Activated CD4-positive, alpha-beta T cell treated with anti-CD3 and anti-CD28 coated beads, Interleukin-2, amount 50 U/mL, for 16 hours (primary cell): Measurements from ENCODE around the gene SPON1.

Experiments
- DNase-seq: peaks from one replicate; pipeline ENCODE4 v3.0.0-alpha.2; 2020

Gene SPON1

DNA sequence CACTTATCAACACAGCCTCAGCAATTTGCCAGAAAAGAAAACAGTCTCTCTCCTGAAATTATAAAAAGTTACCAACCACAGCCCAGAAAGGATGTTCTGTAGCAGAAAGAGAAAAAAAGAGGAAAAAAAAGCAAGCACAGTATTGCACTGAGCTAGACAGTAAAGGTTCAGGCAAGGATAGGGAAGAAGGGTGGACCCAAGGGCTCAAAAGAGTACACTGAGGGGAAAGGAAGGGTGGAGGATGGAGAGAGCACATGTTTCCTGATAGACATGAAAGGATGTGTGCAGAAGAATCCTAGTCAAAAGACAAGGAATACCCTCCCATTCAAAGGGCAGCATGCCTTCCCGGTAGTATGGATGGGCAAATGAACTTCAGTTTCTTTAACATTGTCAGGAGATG is 337.4 kb downstream of the SPON1 start:
- no peak for DNase-seq

DNA sequence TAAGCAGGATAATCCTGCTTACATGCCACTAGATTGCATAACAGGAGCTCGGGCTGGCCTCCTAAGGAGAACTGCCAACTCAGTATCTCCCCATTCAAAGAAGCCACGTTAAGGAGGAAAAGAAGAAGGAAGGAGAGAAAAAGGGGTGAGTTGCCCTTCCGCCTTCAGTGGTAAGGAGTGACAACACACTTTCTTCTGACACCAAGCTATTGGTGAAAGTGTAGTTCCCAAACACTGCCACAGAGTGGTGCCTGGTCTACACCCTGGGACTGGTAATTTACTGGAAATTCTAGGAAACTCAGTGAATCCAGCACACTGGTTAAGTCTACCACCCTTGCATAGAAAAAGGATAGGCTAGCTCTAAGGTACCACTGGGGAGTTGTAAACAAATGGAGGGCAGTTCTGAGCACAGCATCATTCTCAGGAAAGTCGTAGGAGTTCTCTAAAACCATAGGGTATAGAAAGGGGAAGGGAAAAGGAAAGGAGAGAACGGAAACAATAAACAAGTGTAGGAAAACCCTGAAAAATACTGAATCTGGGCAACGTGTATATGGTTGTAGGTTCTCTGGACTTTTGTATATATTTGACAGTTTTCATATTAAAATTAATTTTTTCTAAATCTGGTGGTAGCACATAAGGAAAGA is 338.3 kb downstream of the SPON1 start:
- peak; percentile 57 for DNase-seq

DNA sequence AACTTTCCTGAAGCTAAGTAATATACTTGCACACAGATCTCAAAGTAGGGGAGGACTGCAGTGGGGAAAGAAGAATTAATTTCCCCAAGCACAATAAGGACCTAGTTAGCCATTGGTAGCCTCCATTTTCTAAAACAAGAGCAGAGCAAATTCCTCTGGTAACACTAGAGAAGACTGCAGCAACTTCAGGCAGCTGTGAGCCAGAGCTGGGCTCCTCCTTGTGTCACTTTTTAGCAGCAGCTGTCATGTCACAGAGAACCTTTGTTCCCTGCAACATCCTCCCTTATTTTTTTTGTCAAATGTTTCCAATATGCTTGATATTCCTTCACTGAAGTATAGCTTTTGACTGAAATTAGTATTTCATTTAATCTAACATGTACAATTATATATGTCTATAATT is 342.1 kb downstream of the SPON1 start:
- no peak for DNase-seq

DNA sequence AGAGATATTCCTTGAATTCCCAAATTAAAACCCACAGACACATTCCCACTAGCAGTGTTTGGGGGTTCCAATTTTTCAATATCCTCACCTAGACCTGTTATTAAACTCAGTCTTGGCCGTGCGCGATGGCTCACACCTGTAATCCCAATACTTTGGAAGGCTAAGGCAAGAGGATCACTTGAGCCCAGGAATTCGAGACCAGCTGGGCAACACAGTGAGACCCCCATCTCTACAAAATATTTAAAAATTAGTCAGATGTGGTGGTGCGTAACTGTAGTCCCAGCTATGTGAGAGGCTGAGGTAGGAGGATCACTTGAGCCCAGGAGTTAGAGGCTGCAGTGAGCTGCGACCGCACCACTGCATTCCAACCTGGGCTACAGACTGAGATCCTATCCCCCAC is 343.1 kb downstream of the SPON1 start:
- no peak for DNase-seq

DNA sequence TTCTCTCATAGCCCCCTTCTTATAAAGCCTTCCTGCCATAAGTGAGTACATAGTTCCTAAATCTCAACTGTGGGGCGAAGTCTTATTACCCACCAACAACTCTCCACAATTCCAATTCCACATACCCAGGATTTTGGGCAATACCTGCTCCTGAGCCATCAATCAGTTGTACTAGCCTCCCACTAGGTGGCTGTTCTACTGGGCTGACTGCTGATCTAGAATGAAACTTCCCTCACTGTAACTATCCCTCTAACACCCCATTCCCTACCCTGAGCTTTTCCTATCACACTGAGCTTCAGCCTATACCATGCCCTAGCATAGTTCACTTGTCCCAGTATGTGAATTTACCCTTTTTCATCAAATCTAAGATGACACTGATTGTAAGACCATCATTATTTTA is 344.0 kb downstream of the SPON1 start:
- DNase-seq: no peak

DNA sequence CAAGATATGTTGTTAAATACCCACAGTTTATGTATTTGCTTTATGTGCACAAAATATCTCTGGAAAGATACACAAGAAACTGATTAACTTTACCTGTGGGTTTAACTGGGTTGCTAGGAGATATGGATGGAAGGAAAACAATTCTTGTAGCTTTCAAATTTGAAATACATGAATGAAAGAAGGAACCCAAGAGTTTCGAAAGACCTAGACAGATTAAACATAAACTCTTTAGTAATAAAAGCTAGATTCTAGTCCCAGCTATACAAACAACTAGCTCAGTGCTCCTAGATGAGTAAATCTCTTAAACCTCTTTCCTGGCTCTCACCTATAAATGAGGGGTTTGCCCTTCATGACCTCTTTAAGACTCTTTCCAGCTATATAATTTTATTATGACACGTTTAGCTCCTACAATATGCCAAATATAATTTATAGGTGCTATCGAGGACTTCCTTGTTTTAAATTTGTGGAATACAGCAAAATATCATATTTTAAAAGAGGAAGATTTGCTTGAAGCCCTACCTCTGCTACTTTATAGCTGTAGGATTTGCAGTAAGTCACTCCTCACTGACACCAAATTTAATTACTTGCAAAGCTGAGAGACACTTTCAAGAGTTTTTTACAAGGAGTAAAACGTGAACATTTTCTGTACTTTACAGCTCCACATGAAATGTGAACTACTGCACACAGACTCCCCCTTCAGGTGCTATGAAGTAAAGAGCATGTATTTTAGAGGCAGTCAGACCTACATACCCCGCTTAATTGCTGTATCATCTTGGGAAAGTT is 345.8 kb downstream of the SPON1 start:
- DNase-seq: peak; percentile 45

DNA sequence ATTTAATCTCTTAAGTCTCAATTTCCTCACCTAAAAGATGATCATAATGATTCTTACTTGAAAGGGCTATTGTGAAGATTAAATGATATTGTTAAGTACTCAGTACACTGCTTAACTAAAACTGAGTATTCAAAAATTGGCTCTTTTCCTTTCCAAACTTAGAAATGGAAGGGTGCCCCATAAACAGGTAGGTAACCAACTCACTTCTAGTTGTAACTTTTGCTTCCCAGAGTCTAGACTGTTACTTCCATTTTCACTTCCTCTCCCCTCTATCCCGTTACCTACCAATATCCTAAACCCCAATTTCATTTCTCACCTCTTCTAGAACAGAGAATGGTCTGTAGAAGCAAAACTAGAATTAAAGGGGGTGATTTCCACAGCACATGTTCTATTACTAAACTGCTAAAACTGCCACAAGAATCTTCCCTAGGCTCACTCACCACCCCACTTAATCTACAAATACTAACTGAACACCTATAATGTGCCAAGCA is 346.4 kb downstream of the SPON1 start:
- DNase-seq: no peak

DNA sequence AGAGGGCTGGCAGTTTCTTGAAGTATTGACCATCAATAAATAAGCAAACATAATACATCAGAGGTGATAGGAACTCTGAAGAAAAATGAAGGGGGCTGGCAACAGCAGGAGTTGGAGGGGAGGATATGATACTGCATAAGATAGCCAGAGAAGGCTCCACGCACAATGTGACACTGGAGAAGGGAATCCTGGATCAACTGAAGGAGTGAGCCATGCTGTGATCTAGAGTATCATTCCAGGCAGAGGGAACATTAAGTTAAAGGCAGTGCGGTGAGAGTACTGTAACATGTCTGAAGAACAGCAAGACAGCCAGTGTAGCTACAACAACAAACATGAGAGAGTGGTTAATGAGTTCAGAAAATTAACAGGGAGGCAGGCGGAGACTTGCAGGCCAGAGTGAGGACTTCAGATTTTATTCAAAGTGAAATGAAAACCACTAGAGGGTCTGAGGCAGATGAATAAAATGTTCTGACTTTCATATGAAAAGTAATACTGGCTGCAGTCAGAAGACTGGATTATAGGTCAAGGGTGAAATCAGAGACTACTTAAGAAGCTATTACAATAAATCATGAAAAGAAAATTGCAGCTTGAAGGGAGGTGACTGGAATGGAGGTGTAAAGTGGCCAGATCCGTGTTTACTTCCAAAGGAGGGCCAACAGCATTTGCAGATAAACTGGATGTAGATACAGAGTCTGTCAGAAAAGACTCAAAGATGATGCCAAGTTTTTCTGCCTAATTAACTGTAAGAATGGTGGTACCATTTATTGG is 347.1 kb downstream of the SPON1 start:
- DNase-seq: no peak

DNA sequence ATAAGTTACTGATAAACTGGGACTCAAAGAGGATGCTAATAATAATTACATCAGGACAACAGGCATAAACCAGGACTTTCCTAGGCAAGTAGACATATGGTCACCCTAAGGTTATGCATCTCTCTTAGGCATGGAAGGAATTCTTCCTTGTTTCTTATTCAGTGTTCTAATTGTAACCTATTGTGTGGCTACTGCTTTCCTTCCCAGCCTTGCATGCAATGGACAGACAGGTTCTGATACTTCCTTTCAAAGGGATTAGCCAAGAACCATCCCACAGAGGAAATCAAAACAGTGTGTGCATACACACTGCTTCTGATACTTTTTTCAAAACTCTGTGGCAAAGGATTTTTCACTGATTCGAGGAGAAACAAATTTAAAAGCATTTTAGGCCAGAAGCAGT is 348.2 kb downstream of the SPON1 start:
- DNase-seq: no peak

DNA sequence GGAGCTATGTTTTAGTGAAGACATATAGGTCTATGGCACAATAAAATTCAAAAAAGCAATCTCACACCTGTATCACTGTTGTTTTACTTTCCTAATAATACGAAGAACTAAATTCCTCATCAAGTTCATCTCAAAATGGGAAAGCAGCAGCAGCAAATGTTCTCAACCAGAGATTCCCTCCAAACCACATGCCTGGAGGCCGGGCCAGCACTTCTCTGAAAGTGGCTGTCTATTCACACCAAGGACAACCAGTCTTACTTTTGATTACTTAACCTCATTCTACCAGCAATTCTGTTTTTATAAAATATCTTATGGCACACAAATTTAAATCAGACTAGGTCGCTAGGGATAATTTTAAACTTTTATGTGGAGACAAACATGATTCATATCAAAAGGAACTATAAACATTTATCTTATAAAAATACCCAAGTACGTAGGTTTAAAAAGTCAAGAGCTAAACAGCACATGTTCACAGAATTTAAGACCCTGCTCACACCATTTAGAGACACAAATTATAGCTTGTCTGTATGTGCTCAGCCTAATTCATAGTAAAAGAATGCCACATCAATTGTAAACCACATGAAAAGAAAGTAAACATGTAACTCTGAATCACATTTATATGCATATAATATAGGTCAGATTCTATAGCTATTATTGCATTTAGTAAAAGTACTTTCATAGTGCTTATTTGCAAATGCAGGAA is 350.4 kb downstream of the SPON1 start:
- DNase-seq: no peak

DNA sequence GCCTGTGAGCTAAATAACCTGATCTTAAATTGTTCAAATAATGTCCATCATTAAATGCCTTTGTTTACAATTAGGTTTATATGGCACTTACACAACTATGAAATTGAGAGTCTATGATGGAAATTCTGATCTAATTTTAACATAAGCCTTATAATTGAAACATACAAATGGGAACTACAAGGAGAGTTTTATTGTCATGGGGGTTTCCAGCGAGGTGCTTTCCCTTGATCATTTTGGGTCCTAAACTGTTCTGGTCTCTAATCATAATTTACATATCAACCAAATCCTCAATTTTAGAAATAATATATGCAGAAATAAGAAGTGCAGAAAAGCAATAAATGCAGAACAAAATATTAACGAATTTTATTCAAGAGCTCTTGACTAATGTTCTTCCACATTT is 351.6 kb downstream of the SPON1 start:
- DNase-seq: no peak

DNA sequence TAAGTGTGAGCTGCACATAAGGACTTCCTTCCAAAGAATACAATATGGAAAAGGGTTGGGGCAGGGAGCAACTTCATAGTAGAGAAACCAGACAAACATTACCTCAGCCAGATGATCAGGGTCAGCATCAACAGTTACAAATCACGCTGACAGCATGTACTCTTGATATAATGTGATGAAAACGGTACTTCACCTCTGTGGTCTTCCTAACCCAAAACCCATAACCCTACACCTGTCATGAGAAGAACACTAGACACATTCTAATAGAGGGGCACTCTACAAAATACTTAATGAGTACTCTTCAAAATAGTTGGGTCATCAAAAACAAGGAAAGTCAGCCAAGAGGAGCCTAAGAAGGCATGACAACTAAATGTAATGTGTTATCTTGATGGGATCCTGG is 352.6 kb downstream of the SPON1 start:
- DNase-seq: no peak
